DOHH2 (cell line): ENCODE results near the gene ZBTB46.
A peak's percentile ranks its signal among the peaks of the same experiment; 100 is the strongest.

Source experiments
- H3F3A ChIP-seq: fragments of 200-600 bp; sonication (generic), shearing (Covaris generic); 2 replicates; pipeline ENCODE4 v1.6.0; 2016; ENCODE audit warnings: antibody characterized with exemption, mild to moderate bottlenecking; ENCODE audit not compliant: control insufficient read depth, insufficient read depth
- H3K27ac ChIP-seq: fragments of 200-600 bp; sonication (generic); 2 replicates; pipeline ENCODE4 v1.5.1; 2014; ENCODE audit warnings: low read depth, mild to moderate bottlenecking, low read length, moderate library complexity
- H3K27me3 ChIP-seq: fragments of 200-600 bp; sonication (generic); 2 replicates; pipeline ENCODE4 v1.6.1; 2014; ENCODE audit warnings: mild to moderate bottlenecking, low read length, mixed read lengths; ENCODE audit not compliant: control insufficient read depth
- H3K36me3 ChIP-seq: fragments of 200-600 bp; sonication (generic); 2 replicates; pipeline ENCODE4 v1.6.1; 2014; ENCODE audit warnings: mild to moderate bottlenecking, low read length, moderate library complexity, mixed read lengths; ENCODE audit not compliant: control insufficient read depth
- H3K4me1 ChIP-seq: fragments of 200-600 bp; sonication (generic); 2 replicates; pipeline ENCODE4 v1.6.1; 2014; ENCODE audit warnings: mild to moderate bottlenecking, low read length, mixed read lengths; ENCODE audit not compliant: control insufficient read depth
- H3K4me2 ChIP-seq: fragments of 200-600 bp; sonication (generic); 2 replicates; pipeline ENCODE4 v1.6.0; 2014; ENCODE audit warnings: mild to moderate bottlenecking, low read length, moderate library complexity
- H3K4me3 ChIP-seq: fragments of 200-600 bp; sonication (generic); 2 replicates; pipeline ENCODE4 v1.5.1; 2014; ENCODE audit warnings: mild to moderate bottlenecking, low read length, mixed read lengths
- H3K79me2 ChIP-seq: fragments of 200-600 bp; sonication (generic); 2 replicates; pipeline ENCODE4 v1.6.1; 2014; ENCODE audit warnings: mild to moderate bottlenecking, low read length, mixed read lengths; ENCODE audit not compliant: control insufficient read depth
- H3K9me2 ChIP-seq: fragments of 200-600 bp; sonication (generic); replicated peaks from 2 replicates; pipeline ENCODE4 v1.6.1; 2014; ENCODE audit warnings: mild to moderate bottlenecking, low read length, mixed read lengths; ENCODE audit not compliant: control insufficient read depth
- H3K9me3 ChIP-seq: fragments of 200-600 bp; sonication (generic); 2 replicates; pipeline ENCODE4 v1.6.1; 2014; ENCODE audit warnings: antibody characterized with exemption, low read length, mixed read lengths; ENCODE audit not compliant: control insufficient read depth, insufficient read depth
- H4K20me1 ChIP-seq: fragments of 200-600 bp; sonication (generic); 2 replicates; pipeline ENCODE4 v1.6.0; 2014; ENCODE audit warnings: low read depth, mild to moderate bottlenecking, antibody characterized with exemption, low read length, moderate library complexity; ENCODE audit not compliant: control insufficient read depth, insufficient read depth
- CTCF ChIP-seq: fragments of 200-600 bp; sonication (generic); IDR thresholded peaks from one replicate; pipeline ENCODE4 v1.5.1; 2014; ENCODE audit warnings: antibody characterized with exemption, mild to moderate bottlenecking, low read depth, low read length; ENCODE audit not compliant: poor library complexity, severe bottlenecking
- EZH2phosphoT487 ChIP-seq: fragments of 200-600 bp; sonication (generic); IDR thresholded peaks from 2 replicates; pipeline ENCODE4 v1.6.1; 2017; ENCODE audit warnings: borderline replicate concordance, mild to moderate bottlenecking, antibody characterized with exemption, low read length, moderate library complexity, mixed read lengths

Gene ZBTB46

DNA sequence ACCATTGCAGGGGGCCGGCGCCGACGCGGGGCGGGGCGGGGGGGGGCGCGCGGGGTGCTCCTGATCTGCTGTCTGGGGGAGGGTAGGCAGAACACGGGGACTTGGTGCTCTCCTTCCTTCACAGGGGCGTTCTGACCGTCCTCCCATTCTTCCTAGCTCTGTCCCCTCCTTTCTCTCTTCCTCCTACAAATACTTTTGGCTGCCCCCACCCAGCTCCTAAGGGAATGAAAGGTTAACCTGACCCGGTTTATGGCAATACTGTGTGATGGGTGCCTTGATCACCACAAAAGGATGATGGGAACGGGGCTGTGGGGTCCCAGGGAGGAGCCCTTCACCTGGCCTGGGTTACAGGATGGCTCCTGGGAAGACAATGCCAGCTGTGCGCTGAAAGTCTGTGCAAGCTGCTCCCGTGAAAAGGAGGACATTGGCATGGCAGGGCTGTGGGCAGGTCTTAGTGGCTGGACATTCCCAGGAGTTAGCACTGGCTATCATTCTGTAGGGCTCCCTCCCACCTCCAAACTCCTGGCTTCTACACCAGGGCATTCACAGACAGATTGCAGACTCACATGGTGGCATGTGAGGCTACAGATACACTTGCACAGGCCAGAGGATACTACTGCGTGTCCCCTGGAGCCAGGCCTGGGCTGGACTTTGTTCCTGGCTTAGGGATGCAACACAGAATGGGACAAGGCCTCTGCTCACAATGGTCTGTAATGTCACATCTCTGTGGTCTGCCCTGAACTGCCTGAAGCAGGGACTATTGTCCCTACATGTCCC lies 32.1 kb upstream of the ZBTB46 start:
- Histone ChIP-seq H3K36me3 (peaks cover 26% of the 10 kb centered on the region), H3K9me3 (no peaks in the 10 kb centered on the region), H4K20me1 (peaks cover 3% of the 10 kb centered on the region; the same call in 1 of the 2 replicates), H3K27me3 (no peaks in the 10 kb centered on the region), H3F3A (peaks cover 3% of the 10 kb centered on the region; the same call in 1 of the 2 replicates), H3K27ac (peak overlapping the region; percentile 75), H3K9me2 (no peaks in the 10 kb centered on the region), H3K79me2 (peaks cover 45% of the 10 kb centered on the region), H3K4me2 (peak overlapping the region; percentile 94), H3K4me3 (peak overlapping the region; percentile 98), H3K4me1 (peaks cover 24% of the 10 kb centered on the region)
- no peak for TF ChIP-seq CTCF
- TF ChIP-seq EZH2phosphoT487, result no peak

- peaks cover 3% of the 10 kb centered on the region; the same call in 1 of the 2 replicates for H4K20me1 ChIP-seq
- H3K4me2 ChIP-seq, result no peak overlapping the region
- H3K27me3 ChIP-seq, result no peaks in the 10 kb centered on the region
- TF ChIP-seq EZH2phosphoT487 (no peak), CTCF (no peak)
- no peak overlapping the region for H3K4me3 ChIP-seq
- H3K9me2 ChIP-seq, result no peaks in the 10 kb centered on the region
- no peak overlapping the region for H3K27ac ChIP-seq
- H3K79me2 ChIP-seq, result peaks cover 36% of the 10 kb centered on the region
- peaks cover 3% of the 10 kb centered on the region; the same call in 1 of the 2 replicates for H3F3A ChIP-seq
- H3K9me3 ChIP-seq, result no peaks in the 10 kb centered on the region
- H3K4me1 ChIP-seq, result peaks cover 26% of the 10 kb centered on the region
- H3K36me3 ChIP-seq, result peaks cover 24% of the 10 kb centered on the region
These were observed 31.2 kb upstream of the ZBTB46 start for GRCh38 chr20:63861981-63862901.

- Histone ChIP-seq H4K20me1 (peaks cover 3% of the 10 kb centered on the region; the same call in 1 of the 2 replicates), H3F3A (peaks cover 3% of the 10 kb centered on the region; the same call in 1 of the 2 replicates), H3K27ac (no peak within 1 kb of the TSS), H3K9me3 (no peaks in the 10 kb centered on the region), H3K79me2 (peaks cover 28% of the 10 kb centered on the region), H3K27me3 (no peaks in the 10 kb centered on the region), H3K4me3 (no peak within 1 kb of the TSS), H3K9me2 (no peaks in the 10 kb centered on the region), H3K4me2 (no peak within 1 kb of the TSS), H3K36me3 (peaks cover 24% of the 10 kb centered on the region), H3K4me1 (peaks cover 26% of the 10 kb centered on the region)
- TF ChIP-seq EZH2phosphoT487 (no peak), CTCF (no peak)
These were observed 30.4 kb upstream of the ZBTB46 start, which contains the start of gene ABHD16B for GRCh38 chr20:63861365-63861934. Gene ABHD16B (plus strand): TSS chr20:63861498. CDS start chr20:63861541, 43 bp downstream.
